ENCODE data around the gene GTF3C4.

The GTF3C4 gene

DNA sequence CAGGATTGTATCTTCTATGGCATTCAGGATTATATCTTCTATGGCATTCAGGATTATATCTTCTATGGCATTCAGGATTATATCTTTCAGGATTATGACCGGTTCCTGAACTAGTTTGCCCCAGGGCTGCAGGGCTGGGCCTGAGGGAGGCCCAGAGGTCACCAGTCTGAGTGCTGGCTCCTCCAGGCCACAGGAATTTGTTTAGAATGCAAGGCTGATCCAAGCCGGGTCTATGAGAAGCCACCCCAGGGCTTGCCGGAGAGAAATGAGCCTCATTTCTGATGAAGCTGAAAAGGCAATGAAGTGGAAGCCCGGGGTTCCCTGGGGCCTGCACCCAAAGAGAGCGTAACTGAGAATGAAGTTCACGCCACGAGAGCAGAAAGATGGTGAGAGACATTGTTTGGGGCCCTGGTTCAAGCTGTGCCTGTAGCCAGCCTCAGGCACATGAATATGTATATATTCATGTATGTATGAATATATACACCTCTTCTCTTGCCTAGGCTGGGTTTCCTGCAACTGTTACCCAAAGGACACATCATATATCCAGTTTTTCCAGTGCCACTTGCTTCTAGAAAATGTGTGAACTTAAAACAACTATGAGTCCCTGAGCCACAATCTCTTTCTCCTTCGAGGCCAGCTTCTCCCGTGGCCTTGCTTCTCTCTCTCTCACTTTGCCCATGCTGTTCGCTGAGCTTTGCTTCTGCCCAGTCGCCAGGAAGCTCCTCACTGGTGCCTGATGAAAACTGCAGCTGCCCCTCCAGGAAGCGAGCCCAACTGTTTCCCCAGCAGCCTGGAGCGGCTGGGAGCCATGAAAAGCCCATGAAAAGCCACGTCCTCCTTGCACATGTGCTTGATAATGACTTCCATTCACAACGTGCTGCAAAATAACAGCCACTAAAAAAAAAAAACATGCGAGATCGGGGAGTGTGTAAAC, 62.3 kb downstream of the GTF3C4 start:
- no peak for DNase-seq (ENCODE audit: low read depth)

GRCh38 chr9:132733260-132733815, 63.1 kb downstream of the GTF3C4 start:
- no peak for DNase-seq (ENCODE audit: low read depth)

- DNase-seq (ENCODE audit: low read depth) = no peak
These were observed 69.5 kb downstream of the GTF3C4 start for GRCh38 chr9:132739710-132740310.

GRCh38 chr9:132740526-132741309, 70.5 kb downstream of the GTF3C4 start:
- DNase-seq (ENCODE audit: low read depth) = no peak

- no peak for DNase-seq (ENCODE audit: low read depth)
These were observed 72.6 kb downstream of the GTF3C4 start for GRCh38 chr9:132742821-132743311.

GRCh38 chr9:132743931-132744479, 73.7 kb downstream of the GTF3C4 start:
- no peak for DNase-seq (ENCODE audit: low read depth)

All from stimulated activated CD8-positive, alpha-beta memory T cell treated with anti-CD3 and anti-CD28 coated beads, Interleukin-15, amount 100 ng/mL, for 1 hour (primary cell).